Mesothelial cell of epicardium (in vitro differentiated cells): ENCODE measurements around the gene NHEJ1. TPM values are rescaled to one million over a fixed set of nuclear protein-coding genes. Genes with fewer than 3 reads are reported as not detected.

Source experiments
- DNase-seq, 2 experiments: peaks; one replicate each; pipeline ENCODE4 v3.0.0; 2021; ENCODE audit warnings: low spot score in 2 of 2; ENCODE audit not compliant: unreplicated experiment in 2 of 2
- H3K27ac Mint-ChIP-seq: 2 replicates; pipeline ENCODE4 v1.8.0; 2021; ENCODE audit warnings: mixed read lengths
- H3K27me3 Mint-ChIP-seq: 2 replicates; pipeline ENCODE4 v1.8.0; 2021; ENCODE audit warnings: low read depth, mixed read lengths
- H3K36me3 Mint-ChIP-seq: 2 replicates; pipeline ENCODE4 v1.8.0; 2021; ENCODE audit warnings: mixed read lengths
- H3K4me1 Mint-ChIP-seq: 2 replicates; pipeline ENCODE4 v1.8.0; 2021; ENCODE audit warnings: mixed read lengths
- H3K4me3 Mint-ChIP-seq: 2 replicates; pipeline ENCODE4 v1.8.0; 2021; ENCODE audit warnings: mild to moderate bottlenecking, moderate library complexity, mixed read lengths
- H3K9me3 Mint-ChIP-seq: 2 replicates; pipeline ENCODE4 v1.8.0; 2021; ENCODE audit warnings: mixed read lengths
- CTCF ChIP-seq: fragments of 200-600 bp; sonication (generic); IDR thresholded peaks from one replicate; pipeline ENCODE4 v1.5.0; 2021; ENCODE audit warnings: antibody characterized with exemption; ENCODE audit not compliant: unreplicated experiment
- total RNA-seq: library from RNA; stranded (reverse); gene quantifications from 3 replicates; pipeline ENCODE4 v1.2.1, GENCODE V29; 2021

NHEJ1 gene
- total RNA-seq, 1 donor from 2014 or later: 11.5 TPM

- Mint-ChIP-seq H3K4me3 (no peak overlapping the region), H3K27me3 (no peaks in the 10 kb centered on the region), H3K36me3 (no peaks in the 10 kb centered on the region), H3K9me3 (no peaks in the 10 kb centered on the region), H3K27ac (no peak overlapping the region), H3K4me1 (peaks cover 35% of the 10 kb centered on the region)
- TF ChIP-seq CTCF: no peak
- no peak for DNase-seq
These were observed 33.5 kb downstream of the NHEJ1 start for GRCh38 chr2:219127037-219127635.

- Mint-ChIP-seq H3K4me1 (peaks cover 36% of the 10 kb centered on the region), H3K36me3 (no peaks in the 10 kb centered on the region), H3K4me3 (no peak overlapping the region), H3K9me3 (no peaks in the 10 kb centered on the region), H3K27ac (no peak overlapping the region), H3K27me3 (no peaks in the 10 kb centered on the region)
- TF ChIP-seq CTCF: no peak
- no peak for DNase-seq
These were observed 34.1 kb downstream of the NHEJ1 start for GRCh38 chr2:219126555-219126954.

- TF ChIP-seq CTCF: no peak
- DNase-seq: no peak
- H3K4me1 Mint-ChIP-seq: peaks cover 36% of the 10 kb centered on the region
- no peaks in the 10 kb centered on the region for H3K9me3 Mint-ChIP-seq
- no peaks in the 10 kb centered on the region for H3K36me3 Mint-ChIP-seq
- H3K4me3 Mint-ChIP-seq: no peak overlapping the region
- H3K27me3 Mint-ChIP-seq: no peaks in the 10 kb centered on the region
- H3K27ac Mint-ChIP-seq: no peak overlapping the region
These were observed 34.7 kb downstream of the NHEJ1 start for GRCh38 chr2:219125886-219126270.

- no peaks in the 10 kb centered on the region for H3K36me3 Mint-ChIP-seq
- peak overlapping the region; percentile 50 for H3K27ac Mint-ChIP-seq
- H3K27me3 Mint-ChIP-seq: no peaks in the 10 kb centered on the region
- no peak for DNase-seq
- no peak for TF ChIP-seq CTCF
- H3K4me3 Mint-ChIP-seq: no peak overlapping the region
- peaks cover 36% of the 10 kb centered on the region for H3K4me1 Mint-ChIP-seq
- H3K9me3 Mint-ChIP-seq: no peaks in the 10 kb centered on the region
These were observed 35.3 kb downstream of the NHEJ1 start for GRCh38 chr2:219125225-219125885.

- Mint-ChIP-seq H3K4me1 (peaks cover 37% of the 10 kb centered on the region), H3K27me3 (no peaks in the 10 kb centered on the region), H3K27ac (peak overlapping the region; percentile 79), H3K36me3 (no peaks in the 10 kb centered on the region), H3K4me3 (peak overlapping the region; percentile 28), H3K9me3 (no peaks in the 10 kb centered on the region)
- TF ChIP-seq CTCF: no peak
- DNase-seq: no peak
These were observed 36.1 kb downstream of the NHEJ1 start for GRCh38 chr2:219124381-219125110.
